Measurements from ENCODE around the gene SPEG.
"Not testable (repeated sequence)": the region's sequence is repeated elsewhere in the genome, so short reads cannot be mapped to it uniquely, and the experiment has no call there.

The SPEG gene

GRCh38 chr2:219405451-219405850 lies 29.2 kb upstream of the SPEG start:
- DNase-seq: no peak

DNA sequence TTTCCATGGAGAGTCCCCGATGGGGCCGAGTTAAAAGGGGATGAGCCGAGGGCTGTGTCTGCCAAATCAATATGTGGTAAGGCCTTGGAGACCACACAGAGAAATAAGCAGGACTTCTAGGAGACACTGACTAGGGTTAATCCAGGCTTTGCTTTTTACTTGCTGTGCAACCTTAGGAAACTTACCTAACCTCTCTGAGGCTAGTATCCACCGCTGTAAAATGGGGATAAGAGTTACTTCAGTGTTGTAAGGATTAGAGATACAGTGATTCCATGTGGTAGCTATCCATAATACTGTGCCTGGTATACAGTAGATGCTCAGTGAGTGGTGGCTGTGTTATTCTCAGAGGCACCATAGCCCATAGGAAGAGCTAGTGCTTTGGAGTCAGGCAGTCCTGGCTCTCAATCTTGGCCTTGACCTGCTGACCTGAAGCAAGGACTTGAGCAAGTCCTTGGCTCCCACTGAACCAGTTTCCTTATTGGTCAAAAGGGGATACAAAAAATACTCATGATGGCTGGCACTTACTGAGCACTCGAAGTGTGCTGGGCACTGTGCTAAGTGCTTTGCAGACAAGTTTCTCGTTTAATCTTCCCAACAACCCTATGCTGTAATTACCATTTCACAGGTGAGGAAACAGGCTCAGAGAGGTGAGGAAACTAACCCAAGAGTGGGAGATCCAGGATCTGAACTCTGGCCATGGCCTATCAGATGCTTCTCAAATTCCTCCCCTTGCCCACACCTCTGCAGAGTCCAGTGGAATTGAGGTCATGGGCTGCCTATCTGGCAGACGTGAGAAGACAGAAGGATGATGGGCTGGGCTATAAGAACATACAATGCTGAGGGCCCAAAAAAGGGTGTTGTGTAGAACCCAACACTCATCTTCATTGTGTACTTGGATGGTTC lies 28.4 kb upstream of the SPEG start:
- DNase-seq: no peak

- no peak for DNase-seq
Measured at GRCh38 chr2:219406861-219407230, 27.8 kb upstream of the SPEG start.

DNA sequence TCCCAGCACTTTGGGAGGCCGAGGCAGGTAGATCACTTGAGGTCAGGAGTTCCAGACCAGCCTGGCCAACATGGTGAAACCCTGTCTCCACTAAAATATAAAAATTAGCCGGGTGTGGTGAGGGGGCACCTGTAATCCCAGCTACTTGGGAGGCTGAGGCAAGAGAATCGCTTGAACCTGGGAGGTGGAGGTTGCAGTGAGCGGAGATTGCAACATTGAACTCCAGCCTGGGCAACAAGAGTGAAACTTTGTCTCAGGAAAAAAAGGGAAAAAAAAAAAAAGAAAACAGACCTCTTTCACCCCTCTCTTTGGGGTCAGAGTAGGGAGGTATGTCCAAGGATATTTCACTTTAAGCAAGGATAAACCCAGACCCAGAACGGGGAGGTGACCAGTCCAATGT lies 27.3 kb upstream of the SPEG start:
- DNase-seq: not testable (repeated sequence)

DNA sequence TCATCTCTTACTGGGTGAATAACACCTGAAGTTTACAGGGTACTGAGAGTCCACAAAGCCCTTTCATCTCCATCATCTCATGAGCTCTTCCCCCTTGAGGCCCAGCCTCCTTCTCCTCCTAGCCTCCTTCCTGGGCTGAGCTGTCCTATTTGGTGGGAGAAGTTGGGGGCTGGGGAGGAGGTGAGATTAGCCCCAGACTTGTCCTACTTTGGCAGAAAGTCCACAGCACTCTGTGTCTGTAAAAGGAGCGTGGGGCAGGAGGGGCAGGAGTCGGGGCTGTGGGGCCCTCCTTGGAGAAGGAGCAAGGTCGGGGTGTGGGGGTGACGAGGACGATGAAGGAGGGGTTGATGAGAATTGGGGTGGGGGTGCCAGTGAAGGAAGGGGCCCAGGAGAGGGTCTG lies 26.4 kb upstream of the SPEG start:
- DNase-seq: no peak

- DNase-seq: no peak
Measured at GRCh38 chr2:219408631-219409030, 26.0 kb upstream of the SPEG start.

DNA sequence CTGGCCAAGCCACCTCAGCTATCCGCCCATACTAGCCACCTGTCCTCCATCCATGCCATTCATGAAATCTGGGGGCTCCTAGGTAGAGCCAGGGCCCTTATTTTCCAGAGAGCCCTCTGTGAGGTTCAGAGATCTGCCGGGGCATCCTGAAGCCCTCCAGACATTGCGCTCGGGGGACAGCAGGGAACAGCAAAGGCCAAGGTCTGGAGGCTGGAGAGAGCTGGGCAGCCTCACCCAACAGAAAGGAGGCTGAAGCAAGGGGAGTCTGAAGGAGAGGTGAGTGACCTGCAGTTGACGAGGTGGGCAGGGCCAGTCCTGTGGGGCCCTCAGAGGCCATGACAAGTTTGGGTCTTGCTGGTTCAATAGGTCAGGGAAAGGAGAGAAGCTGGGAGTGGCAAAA lies 25.0 kb upstream of the SPEG start:
- DNase-seq: no peak

DNA sequence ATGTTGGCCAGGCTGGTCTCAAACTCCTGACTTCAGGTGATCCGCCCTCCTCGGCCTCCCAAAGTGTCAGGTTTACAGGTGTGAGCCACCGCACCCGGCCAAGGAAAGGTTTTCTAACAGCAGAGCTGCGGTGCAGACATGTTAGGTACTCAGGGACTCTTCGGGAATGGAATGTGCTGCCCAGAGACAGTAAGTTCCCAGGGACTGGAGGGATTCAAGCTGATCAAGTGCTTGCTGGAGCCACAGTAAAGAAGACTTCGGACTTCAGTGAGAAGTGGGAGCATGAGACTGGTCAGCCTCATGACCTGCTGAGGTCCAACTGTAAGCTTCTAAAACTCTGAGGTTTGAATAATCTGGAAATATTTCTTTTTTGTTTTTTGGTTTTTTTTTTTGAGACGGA lies 24.3 kb upstream of the SPEG start:
- no peak for DNase-seq

GRCh38 chr2:219414857-219415256 lies 19.8 kb upstream of the SPEG start:
- DNase-seq: no peak

GRCh38 chr2:219415580-219416234 lies 18.9 kb upstream of the SPEG start:
- DNase-seq: no peak

DNA sequence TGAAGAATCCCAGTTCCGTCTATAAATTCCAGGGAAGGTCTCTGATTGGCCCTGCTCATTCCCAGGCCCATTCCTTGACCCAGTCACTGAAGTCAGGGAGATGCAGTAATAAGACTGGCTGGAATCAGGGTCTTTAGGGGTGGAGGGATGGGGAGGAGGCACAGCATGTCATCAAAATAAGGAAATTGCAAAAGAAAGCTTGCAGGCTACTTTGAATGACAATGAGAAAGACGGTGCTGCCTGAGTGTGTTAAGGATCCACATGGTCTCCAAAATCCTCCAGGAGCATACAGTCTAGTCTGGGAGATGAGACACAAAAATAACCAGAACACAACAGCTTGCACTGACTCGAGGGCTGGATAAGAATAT lies 18.4 kb upstream of the SPEG start:
- no peak for DNase-seq

DNA sequence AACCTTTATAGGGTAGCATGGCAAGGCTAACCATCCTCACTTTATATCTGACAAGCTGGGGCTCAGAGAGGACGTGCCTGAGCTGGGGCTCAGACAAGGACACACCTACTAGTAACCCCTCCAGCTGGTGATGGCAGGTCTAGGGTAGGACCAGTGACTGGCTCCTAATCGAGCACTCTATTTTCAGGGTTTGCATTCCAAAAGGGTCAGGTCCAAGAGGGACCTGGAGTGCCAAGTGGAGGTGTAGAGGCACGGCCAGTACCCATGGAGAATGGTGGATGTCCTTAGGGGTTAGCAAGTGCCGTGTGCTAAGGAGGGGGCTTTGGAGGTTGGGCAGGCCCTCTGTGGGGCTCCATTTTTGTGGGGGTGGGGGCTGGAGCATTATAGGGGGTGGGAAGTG lies 17.7 kb upstream of the SPEG start:
- no peak for DNase-seq

DNA sequence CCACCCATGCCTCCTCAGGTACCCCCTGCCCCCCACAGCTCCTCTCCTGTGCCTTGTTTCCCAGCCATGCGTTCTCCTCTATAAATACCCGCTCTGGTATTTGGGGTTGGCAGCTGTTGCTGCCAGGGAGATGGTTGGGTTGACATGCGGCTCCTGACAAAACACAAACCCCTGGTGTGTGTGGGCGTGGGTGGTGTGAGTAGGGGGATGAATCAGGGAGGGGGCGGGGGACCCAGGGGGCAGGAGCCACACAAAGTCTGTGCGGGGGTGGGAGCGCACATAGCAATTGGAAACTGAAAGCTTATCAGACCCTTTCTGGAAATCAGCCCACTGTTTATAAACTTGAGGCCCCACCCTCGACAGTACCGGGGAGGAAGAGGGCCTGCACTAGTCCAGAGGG lies 17.3 kb upstream of the SPEG start:
- no peak for DNase-seq

GRCh38 chr2:219418155-219419011 lies 16.3 kb upstream of the SPEG start, which contains the start of gene DES:
Gene DES (plus strand): TSS chr2:219418377. CDS start chr2:219418463, 86 bp downstream.
- no peak for DNase-seq

- no peak for DNase-seq
Measured at GRCh38 chr2:219419012-219419324, 15.7 kb upstream of the SPEG start.

DNA sequence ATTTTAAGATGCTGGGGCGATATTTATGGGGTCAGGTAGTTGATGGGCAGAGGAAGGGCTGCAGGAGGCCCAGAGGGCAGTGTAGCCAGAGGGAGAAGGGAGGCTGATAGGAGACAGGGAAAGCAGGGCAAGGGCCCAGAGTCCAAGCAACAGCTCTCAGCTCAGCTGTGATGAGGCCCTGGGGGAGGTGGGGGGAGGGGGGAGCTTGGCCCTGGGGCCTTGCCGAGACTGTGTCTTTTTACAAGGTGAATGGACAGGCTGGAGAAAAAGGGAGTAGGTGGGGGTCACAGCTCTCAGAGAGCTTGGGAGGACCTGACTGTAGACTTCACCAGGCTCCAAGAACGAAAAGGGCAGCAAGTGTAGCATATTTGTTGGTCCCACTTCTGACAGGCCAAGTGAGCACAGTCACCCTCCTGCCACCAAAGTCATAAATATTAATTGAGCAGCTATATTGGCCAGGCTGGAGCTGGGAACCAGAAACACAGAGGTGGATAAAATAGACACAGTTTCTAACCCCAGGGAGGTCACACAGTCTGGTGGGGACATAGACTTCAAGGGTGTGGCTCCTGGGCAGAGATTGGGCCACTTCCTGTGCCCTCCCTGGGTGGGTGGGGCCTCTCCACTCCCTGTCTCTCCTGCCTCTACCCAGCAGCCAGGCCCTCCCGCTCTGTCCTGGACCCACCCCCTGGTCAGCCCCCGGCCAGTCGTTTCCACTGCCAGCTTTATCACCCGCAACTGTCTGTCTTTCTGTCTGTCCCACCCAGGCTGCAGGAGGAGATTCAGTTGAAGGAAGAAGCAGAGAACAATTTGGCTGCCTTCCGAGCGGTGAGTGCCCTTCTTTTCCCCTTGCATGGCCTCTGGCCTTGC lies 15.1 kb upstream of the SPEG start:
- no peak for DNase-seq

GRCh38 chr2:219420687-219421086 lies 14.0 kb upstream of the SPEG start:
- DNase-seq: no peak

DNA sequence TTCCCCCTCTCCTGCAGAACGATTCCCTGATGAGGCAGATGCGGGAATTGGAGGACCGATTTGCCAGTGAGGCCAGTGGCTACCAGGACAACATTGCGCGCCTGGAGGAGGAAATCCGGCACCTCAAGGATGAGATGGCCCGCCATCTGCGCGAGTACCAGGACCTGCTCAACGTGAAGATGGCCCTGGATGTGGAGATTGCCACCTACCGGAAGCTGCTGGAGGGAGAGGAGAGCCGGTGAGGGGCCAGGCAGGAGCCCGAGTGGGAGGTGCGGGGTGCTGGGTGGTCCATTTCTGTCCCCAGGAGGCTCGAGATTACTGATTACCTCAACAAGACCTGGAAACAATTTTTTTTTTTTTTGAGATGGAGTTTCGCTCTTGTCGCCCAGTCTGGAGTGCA lies 13.3 kb upstream of the SPEG start:
- no peak for DNase-seq

DNA sequence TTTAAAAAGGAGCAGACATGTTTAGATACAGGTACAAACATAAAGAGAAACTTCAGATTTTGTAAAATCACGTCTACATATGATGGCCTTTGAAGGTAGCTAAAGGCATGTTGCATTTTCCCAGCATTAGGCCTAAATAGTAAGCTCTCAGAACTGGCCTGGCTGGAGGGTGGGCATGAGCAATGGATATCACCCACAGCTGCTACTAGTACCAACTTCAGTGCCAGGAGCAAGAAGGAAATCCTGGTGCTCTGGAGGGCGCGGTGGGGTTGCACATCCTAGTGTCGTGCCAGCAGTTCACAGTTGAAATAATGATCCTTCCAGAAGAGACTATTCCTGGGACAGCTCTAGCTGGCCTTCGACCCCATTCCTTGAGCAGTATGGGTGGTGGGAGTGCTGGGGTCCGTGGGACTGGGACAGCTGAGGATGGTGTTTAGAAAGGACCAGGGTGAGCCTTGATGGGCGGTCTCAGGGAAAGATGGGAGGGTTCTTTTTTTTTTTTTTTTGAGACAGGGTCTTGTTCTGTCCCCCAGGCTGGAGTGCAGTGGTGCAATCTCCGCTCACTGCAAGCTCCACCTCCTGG lies 11.6 kb upstream of the SPEG start:
- no peak for DNase-seq

- no peak for DNase-seq
Measured at GRCh38 chr2:219423652-219424377, 10.8 kb upstream of the SPEG start.

- DNase-seq: no peak
Measured at GRCh38 chr2:219425238-219426067, 9.2 kb upstream of the SPEG start.

All from T-helper 9 cell (primary cell).